AG08396 (cell line): ENCODE measurements around the gene TJP3.

Source experiments
- DNase-seq: peaks from one replicate; pipeline ENCODE4 v3.0.0; 2012; ENCODE audit warnings: low spot score, mixed read lengths

Gene TJP3

DNA sequence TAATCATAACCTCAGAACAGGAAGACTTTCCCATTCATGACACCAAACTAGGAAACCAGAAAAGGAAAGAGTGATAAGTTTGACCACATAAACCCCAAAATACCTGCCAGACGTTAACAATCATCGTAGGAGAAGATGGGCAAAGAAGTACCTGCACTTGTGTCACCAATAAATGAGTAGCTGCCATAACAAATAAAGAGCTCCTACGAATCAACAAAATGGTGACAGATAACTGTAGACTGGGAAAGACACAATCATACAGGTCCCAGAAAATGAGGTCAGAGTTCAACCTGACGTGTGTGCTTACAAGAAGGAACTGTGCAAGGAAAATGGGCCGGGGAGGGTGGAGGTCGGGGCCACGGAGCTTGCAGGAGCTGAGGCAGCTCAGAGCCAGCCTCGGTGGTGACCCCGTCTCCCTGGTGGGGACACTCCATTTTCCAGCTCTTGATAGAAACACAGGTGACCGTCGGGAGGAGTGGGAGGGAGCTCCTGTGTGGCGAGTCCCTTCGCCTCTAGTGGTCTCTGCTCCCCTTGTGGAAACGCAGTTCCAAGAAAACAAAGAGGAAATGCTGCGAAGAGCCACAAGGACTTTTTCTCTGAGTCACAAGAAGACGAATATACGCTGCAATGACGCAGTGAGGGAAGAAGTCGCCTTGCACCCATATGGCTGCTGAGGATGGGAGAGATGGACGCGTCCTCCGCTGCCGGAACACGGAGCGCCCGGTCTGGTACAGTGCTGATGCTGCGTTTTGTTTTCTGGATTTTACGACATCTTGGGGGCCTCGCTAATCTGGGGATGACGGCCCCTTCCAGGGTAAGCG lies 17.4 kb upstream of the TJP3 start:
- DNase-seq: no peak

DNA sequence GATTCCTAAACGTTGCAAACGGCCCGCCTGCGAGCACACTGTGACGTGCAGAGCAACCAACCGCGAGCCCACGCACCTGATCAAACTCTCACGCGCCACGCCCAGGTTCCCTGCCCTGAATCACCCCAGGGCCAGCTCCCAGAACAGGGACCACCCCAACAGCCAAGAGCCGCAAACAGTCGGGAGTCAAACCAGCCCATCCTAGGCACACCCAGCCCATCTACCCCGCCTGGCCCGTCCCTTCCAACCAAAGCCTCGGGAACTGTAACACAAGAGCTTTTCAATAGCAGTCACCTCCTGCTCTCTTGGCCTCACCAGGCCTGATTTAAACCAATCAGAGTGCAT lies 16.8 kb upstream of the TJP3 start:
- DNase-seq: no peak

DNA sequence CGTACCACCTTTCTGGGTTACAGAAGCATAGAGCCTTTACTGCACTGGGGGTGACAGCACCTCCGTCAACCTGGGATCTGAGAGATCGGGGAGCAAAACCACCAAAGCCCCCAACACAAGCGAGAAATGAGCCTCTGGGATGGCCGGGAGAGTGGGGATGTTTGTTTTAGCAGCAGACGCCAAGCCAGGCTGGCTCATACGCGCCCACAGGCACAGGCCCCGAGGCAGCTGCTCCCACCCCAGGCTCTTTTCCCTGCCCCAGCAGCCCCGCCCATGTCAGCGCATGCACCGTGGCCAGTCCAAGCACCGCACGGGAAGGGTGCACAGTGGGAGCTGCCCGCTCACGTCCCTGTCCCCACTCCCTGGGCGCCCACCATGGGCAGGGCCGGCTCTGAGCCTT lies 16.5 kb upstream of the TJP3 start:
- no peak for DNase-seq

DNA sequence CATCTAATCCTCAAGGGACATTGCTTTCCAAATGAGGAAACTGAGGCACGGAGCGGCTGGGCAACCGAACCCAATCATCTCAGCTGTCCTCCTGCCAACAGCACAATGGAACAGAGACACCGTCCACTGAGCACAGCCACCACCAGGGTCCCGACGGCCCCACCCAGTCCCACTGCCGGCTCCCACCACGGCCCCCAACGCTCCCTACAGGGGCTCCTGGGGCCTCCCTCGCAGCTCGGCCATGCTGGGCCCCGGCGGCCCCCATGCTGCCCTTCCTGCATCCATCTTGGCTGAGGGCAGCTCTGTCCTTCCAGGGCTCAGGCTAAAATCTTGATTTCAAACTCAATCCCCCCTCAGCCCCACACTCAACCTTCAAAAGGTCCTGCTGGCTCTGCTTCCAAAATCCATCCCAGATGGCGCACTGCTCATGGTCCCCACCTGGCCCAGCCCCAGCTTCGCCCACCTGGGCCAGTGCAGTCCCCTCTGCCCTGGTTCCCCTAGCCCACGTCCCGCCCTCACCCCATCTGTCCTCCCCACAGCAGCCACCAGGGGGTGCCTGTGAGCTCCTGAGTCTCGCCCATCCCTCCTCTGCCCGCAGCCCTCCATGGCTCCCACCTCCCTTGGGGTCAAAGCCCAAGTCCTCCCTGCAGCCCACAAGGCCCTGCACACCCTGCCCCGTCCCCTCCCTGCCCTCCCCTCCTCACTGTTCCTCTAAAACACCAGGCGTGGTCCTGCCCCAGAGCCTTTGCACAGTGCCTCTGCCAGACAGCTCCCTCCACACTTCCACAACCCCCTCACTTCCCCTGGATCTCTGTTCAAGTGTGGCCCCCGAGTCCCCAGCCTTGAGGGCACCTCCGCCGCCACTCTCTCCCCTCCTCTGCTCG lies 15.8 kb upstream of the TJP3 start:
- peak; percentile 66 for DNase-seq

DNA sequence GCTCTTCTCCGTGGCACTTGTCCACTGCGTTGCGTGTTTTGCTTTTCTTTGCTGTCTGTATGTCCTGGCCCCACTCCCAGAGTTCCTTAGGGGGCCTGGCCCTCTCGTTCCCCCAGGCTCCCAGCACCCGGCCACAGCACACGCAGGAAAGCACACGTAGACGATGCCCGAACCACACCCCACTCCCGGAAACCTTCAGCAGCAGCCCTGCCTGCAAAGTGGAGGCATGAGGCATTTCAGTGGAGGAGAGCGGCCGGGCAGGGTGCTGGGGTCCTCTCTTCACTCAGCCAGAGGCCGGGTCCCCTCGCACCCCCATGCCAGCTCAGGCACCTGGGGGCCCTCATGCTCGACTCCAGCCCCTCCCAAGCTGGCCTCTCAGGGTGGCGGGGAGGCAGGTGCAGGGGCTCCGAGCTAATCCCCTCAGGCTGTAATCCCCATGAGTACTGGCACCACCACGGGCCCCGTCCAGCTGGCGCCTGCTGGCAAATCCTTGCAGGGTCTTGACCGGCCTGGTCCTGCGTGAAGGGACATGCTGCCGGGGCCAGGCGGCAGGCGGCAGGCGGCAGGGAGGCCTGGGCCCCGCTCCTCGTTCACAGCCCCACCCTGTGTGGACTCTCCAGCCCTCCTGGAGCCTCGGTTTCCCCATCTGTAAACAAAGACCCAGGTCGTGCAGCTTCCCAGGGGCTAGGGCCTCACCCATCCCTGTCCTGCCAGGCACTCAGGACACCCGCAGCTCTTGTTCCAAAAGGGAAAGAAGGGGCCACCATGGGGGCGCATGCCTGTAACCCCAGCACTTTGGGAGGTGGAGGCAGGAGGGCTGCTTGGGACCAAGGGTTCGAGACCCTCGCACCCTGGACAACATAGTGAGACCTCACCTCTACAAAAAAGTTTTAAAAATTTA lies 14.9 kb upstream of the TJP3 start:
- DNase-seq: no peak

DNA sequence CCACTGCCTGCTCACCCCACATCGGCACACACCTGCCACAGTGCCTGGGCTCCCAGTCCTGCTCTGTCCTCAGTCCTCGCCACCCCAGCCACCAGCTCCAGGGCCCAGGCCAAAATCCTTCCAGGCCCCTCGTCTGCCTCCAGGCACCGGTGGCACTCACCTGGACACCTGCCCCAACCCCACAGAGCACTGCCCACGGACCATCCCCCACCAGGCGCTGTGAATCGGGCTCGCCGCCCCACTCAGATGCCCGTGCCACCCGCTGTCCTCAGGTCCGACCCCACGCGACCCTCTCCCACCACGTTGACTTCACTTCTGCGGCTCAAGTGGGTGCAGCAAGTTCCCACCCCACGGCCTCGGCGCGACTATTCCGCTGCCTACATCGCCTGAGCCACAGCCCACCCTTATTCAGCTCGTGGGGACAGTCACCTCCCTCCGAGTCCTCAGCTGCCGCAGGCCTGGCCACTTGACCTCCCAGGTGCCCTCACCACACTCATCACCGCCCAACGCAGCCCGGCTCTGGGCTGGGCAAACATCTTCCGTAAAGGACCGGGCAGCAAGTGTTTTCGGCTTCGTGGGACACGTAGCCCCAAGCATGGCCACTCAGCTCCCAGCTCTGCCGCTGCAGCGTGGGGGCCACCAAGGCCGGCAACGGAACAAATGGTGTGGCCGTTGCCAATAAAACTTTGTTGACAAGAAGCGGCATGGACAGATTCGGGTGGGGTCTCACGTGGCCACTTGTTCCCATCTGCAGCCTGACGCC lies 13.6 kb upstream of the TJP3 start:
- DNase-seq: no peak

DNA sequence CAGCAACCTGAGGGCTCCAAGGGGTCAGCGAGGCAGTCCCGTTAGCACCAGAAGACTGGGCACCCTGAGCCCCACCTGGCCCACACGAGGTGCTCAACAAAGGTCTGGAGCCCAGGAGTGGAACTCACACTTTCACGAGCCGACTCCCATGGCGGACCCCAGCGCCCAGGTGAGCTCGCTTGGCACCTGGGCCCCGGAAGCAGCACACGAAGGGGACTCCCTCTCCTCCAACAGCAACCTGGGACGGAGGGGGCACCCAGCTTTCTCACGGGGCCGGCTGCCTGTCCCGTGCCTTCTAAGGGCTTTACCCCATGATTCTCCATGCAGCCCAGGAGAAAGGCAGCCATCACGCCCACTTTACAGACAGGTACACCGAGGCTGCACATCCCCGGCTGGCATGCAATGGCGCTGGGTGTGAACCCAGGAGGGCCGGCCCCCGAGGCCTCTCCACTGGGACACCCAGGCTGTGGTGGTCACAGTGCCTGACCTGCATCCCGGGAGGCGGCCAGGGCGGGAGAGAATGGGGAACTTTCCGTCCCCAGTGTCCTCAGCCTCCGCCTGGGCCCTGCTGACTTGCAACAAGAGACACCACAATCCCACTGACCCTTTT lies 13.0 kb upstream of the TJP3 start:
- no peak for DNase-seq

DNA sequence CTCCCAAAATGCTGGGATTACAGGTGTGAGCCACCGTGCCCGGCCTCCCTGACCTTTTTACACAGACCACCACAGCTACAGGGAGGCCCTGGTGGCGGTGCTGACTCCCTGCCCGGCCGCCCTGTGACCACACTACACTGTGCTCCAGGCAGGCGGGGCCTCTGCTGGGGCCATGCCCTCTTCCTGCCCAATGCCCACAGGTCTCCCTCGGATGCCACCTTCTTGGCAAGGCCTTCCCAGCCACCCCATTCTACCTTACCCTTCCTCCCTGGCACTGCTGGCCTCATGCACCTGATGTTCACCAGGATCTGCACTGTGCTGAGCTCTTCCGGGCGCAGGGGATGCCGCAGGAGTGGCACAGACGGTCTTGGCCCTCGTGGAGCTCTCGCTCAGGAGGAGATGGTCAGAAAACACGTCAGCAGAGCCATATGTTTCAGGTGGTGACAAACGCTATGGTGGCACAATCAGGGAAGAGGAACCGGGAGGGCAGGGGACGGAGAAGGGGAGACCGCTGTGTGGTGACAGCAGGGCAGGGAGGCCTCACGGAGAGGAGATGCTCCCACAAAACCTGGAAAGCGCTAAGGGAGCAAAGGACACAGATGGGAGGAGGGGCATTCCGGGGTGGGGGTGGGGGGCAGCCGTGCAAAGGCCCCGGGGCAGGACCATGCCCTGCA lies 12.1 kb upstream of the TJP3 start:
- no peak for DNase-seq

DNA sequence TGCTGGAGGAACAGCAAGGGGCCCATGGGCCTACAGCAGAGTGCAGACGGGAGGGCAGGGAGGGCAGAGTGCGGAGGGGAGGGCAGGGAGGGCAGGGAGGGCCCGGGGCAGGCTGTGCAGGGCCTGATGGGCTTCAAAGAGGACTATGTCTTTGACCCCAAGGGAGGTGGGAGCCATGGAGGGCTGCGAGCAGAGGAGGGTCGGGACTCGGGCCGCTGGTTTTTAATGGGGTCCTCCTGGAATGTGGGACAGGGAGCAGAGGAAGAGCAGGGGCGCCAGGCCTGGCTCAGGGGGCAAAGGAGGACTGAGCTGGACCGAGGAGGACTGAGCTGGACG lies 11.6 kb upstream of the TJP3 start:
- no peak for DNase-seq

DNA sequence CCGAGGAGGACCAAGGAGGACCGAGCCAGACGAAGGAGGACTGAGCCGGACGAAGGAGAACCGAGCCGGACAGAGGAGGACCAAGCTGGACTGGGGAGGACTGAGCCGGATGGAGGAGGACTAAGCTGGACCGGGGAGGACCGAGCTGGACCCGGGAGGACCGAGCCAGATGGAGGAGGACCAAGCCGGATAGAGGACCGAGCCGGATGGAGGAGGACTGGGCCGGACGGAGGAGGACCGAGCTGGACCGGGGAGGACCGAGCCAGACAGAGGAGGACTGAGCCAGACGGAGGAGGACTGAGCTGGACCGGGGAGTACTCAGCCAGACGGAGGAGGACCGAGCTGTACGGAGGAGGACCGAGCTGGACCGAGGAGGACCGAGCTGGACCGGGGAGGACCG lies 11.1 kb upstream of the TJP3 start:
- no peak for DNase-seq

DNA sequence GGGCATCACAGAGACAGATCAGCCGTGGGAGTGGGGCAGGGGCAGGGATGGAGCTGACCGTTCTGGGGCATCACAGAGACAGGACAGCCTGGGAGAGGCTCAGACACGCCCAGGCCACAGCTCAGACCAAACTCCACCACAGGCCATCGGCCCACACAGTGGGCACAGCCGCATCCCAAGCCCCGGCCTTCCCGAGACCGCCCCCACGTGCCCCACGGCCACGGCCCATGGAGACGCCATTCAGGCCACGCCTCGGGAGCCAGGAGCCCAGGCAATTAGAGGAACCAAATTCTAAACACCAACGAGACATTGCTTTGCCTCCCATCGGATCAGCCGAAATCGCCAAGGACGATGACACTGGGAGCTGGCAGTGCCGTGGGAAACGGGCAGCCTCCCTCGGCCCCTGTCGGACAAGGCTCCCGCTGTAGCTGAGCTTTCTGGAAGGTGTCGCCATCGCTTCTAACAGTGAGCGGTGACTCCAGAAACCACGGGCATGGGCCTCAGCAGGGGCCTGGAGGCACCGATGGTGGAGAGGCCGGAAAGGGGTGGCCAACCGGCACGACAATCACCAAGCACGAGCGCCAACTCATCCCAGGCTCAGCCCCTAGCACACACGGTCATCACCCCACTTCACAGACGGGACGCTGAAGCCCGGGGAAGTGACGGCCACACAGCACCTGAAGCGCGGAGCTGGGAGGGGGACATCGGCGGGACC lies 10.4 kb upstream of the TJP3 start:
- no peak for DNase-seq

DNA sequence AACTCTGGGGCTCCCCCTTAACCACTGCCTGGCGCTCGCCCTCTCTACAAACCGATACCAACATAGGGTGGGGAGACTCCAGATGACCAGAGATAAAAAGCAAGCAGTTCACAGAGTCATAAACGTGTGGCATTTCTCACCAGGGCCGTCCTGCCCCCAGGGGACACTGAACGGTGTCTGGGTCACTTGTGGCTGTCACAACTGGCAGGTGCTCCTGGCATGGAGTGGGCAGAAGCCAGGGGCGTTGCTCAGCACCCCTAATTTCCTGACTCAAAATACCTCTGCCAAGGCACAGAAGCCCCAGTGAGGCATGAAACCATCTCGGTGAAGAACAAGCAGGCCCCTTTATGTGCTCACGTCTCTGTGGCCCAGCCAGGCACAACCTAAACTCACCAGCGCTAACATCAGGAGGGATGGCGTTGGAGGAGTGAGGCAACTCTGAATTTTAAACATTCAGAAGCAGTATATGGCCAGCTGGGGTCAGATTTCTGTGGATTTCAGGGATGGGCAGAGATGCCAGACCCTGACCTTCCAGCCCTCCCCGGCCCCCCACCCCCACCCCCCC lies 9.7 kb upstream of the TJP3 start:
- DNase-seq: no peak

DNA sequence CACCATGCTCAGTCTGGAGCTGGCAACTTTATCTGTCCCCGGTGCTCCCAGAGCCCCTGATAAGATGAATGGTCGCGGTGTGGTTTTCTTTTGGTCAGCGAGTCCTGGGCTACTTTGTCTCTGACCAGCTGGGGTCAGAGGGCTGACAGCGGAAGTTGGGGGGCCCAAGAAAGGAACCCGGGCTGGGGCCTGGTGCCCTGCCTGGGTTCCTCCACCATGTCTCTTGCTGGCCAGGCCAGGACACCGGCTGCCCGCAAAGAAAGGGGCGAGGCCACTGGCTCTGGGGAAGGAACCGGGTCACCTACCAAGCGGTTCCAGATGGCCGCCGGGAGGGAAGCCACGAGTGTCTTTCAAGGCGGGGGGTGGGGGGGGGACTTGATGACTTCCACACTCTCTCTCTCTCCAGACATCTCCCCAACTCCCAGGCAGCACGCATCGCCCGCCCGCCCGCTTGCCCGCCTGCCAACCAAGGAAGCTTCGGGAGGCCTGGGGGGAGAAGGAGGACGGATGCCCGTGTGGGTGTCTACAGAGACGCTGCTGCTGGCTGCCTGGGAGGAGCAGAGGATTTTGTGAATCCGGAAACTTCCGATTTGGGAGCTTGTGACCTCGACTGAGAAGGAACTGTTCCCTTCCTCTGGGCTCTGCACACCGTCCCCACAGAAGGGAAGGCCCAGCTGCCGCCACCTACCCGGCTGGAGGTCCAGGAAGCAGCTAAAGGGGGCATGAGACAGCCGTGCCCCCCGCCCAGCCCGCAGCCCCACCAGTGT lies 9.0 kb upstream of the TJP3 start:
- DNase-seq: peak; percentile 81

DNA sequence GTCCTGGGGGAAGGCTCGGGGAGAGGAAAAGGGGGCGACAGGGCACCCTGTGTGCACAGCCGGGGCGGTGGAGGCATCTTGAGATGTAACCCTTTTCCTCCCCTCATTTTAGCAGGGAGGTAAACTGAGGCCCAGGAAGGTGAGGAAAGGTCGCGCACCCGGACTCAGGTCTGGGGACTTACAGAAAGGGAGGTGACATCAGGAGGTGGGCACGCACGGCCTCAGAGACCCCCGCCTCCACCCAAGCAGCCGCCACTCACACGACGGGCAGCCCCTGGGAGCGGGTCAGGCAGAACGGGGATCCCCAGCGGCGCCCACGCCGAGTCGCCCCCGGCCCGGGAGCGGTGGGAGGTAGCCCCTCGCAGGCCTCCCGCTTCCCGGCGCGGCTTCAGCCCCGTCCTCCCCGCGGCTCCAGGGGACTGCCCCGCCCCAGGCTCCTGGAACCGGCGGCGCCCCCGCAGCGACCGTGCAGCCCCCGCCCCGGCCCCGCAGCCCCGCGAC lies 8.4 kb upstream of the TJP3 start:
- no peak for DNase-seq

DNA sequence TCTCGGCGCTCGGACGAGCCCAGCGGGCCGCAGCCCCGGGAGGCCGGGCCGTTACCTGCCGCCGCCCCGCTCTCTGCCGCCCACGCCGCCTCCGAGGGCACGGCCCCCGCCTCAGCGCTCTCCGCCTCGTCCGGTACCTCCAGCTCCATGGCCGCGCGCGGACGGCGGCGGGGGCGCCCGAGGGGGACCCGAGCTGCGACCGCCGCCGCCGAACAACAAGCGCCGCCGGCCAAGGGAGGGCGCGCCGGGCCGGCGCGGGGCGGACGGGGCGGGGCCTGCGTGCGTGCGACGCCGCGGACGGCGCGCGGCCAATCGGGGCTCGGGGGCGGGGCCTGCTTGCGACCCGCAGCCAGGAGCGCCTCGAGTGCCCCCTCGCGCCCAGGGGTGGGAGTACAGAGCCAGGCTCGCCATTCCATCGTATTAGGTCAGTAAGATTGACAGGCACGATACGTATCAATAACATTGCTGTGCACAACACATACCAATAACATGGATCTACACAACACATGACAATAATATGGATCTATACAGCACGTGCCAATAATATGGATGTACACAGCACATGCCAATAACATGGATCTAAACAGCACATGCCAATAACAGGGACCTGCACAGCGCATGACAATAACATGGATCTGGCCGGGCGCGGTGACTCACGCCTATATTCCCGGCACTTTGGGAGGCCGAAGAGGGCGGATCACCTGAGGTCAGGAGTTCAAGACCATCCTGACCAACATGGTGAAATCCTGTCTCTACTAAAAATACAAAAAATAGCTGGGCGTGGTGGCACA lies 7.7 kb upstream of the TJP3 start, which contains the start of gene PIP5K1C:
Gene PIP5K1C (minus strand): TSS at position 227 of the 791 bp plus-strand sequence. CDS start 78 bp downstream, at position 149.
- DNase-seq: peak; percentile 98

DNA sequence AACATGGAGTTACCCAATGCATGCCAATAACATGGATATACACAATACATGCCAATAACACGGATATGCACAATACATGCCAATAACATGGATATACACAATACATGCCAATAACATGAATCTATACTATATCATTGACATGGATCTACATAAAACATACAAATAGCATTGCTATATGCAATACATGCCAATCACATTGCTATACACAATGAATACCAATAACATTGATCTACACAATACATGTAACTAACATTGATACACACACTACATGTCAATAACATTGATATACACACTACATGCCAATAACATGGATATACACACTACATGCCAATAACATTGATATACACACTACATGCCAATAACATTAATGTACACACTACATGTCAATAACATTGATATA lies 7.0 kb upstream of the TJP3 start:
- DNase-seq: no peak

DNA sequence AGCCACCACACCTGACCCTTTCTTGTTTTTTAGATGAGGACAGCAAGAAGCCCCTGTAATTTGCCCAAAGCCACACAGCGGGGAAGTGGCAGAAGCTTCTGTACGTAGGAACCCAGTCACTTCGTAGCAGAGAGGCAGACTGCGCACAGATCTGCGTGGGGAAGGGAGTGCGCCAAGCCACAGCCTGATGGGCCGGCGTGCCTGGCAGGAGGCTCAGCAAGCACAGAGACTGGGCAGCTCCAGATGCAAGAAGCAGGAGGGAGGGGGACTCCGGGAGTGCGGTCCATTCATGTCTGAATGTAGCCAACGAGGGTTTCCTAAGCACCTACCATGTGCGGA lies 347 bp upstream of the TJP3 start:
- DNase-seq: no peak

DNA sequence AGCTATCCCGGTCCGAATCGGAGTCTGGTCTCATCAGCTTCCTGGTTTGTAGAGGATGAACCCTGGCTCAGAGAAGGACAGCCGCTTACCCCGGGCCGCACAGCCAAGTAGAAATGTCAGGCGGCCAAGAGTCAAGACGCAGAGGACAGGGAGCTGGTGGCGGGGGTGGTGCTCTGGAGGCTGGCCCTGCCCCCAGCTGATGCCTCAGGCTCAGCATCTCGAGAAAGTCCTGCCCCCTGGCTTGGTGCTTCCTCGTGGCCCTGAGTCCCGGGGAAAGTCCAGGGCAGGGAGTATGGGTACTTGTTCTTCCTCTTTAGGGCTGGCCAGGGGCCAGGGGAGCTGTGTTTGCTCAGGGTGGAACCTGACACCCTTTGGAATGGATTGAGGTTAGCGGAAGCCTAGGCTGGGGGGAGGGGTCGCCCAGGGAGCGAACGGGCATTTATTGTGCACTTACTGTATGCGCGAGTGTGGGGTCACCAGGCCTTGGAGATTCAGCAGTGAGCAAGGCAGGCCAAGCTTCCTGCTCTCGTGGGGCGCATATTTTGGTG lies 2.2 kb downstream of the TJP3 start:
- DNase-seq: no peak
